KBM-7 (cell line): ENCODE results near the gene GALNT18.
A peak's percentile ranks its signal among the peaks of the same experiment; 100 is the strongest.

ENCODE experiments used
- DNase-seq: peaks from one replicate; pipeline ENCODE4 v3.0.0-alpha.2; 2015
- in situ Hi-C: fragments of 300-500 bp; cut with MboI; formaldehyde crosslinking; loops from 2 replicates; pipeline ENCODE4 v1.14.3; 2020; ENCODE audit warnings: low sequenced_read_pairs, low pct_unique_long_range_greater_than_20kb, mixed read lengths

The GALNT18 gene

DNA sequence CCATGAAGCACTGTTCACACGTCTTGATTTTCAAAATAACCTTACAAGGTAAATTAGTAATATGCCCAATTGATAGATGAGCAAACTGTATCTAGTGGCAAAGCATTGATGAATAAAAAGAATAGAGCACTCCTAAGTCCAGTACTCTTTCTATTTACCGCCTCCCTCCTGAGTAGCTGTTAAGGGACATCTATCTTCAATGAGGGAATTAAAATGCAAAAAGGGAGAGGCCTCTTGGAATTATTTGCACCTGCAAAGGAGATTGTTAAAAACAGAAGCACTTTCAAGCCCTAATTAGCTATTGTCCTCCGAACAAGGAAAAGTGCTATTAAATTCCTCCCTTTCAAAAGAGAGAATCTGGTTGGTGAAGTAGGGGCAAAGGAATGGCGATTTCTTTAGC lies 6.8 kb upstream of the GALNT18 start:
- in situ Hi-C loops: no loop called here
- no peak for DNase-seq

DNA sequence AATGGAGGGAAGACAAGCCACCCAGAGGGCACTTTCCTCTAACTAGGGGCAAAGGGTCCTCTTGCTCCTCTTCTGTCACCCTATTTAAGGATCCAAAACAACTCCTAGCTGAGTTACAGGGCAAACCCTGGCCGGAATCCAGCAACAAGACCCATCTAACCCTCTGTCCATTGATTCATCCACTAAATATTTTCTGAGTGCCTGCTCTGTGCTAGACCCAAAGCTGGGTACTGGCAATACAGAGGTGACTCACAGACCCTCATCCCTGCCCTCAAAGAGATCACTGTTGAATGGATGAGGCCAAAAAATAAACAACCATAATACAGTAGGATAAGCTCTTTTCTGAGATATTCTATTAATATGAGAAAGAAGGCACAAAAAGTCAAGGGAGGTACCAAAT lies 4.3 kb upstream of the GALNT18 start:
- in situ Hi-C loops: no loop called here
- no peak for DNase-seq

DNA sequence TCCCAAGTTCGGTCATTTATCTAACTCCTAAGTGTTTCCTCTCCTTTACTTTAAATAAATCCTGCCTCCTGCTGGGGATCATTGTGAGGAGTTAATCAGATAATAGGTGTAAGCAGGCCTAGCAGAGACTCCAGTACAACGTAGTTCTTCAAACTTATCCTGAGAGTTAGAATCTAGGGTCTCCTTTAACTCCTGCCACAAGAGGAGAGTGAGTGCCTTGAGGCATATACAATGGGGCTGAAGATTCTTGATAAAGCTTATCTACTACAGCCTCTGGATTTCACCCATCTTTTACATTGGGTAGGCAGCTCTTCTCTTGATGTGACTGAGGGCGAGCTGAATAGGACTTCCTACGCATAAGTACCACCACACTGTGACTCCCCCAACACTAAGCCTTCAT lies 3.1 kb upstream of the GALNT18 start:
- in situ Hi-C loops: no loop called here
- DNase-seq: no peak

DNA sequence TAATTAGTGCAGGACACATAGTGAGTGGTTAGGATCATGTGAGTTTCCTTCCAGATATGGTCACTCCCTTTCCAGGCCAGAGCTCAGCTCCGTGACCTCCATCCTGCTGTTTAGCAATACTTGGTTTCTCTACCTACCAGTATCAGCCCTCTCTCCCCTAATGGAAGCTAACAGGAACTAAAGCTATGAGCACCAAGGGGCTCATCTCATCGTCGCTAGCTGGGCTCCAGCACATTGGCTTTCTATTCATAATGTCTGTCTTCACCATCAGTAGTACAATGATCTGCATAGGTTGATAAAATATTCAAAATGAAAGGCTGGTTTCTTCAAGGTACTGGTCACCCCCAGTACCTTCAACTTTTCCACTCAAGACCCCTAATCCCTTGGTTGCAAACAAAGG lies 2.4 kb upstream of the GALNT18 start:
- in situ Hi-C loops: no loop called here
- no peak for DNase-seq

DNA sequence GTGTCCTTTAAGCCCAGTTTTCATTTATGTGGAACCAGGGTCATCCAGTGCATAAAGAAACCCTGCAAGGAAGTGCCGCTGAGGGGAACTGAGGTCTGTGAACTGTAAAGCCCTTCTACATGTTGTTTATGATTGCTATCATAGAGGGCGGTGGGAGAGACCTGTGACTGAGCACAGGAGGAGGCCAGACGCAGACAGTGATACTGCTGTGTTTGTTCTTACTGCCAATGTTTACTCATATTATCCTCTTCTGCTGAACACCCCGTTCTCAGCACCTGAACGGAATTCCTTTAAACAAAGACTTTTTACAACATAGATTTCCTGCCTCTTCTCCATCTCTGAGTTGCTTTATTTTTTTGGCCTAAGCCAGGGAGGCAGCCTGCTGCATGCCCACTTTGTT lies 967 bp upstream of the GALNT18 start:
- no peak for DNase-seq
- in situ Hi-C loops: no loop called here

DNA sequence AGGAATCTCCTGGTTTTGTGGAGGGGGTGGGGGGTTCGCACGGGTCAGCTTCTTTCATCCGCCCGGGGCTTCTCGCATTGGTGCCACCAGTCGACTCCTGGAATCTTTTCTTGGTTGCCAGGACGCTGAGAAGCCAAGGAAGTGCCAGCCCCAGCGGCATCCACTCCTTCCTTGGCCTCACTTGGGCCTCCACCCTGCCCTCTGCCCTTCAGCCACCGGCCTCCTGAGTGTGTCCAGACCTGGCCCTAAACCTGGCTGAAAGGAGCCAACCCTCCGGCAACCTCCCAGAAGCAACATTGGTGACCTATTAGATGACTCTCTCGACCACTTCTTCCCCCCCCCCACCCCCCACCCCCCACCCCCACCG lies 518 bp upstream of the GALNT18 start:
- in situ Hi-C loops: no loop called here
- DNase-seq: no peak

DNA sequence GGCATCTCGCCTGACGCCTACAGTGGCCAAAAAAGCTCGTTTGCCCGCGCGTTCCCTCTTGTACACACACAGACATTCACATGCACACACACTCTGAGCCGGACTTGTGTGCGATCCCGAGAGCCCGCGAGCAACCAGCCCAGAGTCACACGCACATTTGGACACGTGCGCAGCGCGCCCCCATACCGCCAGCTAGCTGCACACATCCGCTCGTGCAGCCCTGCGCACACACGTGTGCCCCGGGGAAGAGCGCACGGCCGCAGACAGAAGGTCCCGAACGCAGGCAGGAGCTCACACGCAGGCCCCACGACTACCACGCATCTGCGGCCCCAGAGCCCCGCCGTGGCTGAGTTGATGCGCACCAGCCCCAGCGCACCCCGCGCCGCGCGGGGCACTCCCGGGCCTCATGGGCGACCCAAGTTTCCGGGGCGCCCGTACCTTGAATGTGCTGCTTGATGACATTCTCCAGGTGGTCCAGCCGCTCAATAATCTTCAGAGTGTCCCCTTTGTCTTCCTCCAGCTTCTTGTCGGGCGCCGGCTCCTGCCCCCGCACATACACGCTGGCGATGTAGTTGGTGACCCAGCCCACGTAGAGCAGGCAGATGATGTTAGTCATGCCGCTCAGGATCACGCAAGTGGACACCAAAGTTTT lies 758 bp downstream of the GALNT18 start:
- DNase-seq: peak; percentile 69
- in situ Hi-C loops: no loop called here

DNA sequence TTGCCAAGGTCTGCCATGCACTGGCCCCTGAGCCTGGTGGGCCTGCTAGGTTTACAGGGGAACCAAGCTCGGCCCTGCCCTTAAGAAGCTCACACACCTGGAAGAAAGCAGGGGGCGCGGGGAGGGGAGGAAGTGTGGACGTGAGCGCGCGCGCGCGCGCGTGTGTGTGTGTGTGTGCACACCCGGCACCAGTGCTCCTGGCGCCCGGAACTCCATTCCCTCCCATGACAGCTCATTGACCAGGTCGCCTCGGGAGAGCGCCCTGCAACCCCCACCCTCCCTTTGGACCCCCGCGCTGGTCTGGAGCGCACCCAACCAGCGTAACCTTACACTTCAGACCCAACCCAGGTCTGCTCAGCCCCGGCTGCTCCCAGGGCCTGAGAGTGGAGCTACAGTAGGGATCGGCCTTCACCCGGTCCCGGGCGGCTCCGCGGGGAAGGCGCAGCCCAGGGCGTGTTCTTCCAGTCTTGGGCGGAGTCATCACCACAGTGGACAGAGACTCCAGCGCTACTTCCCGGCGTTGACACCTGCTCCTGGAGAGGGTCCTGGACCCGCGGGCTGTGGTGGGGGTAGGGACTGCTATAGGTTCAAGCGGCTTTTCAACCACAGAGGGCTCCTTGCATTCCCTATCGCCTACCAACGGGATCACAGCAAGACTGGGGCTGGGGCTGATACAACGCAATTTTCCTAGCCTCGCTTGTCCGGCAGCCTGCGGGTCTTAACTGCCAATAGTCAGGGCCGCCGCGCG lies 1.5 kb downstream of the GALNT18 start:
- DNase-seq: peak; percentile 38
- in situ Hi-C loops: no loop called here

DNA sequence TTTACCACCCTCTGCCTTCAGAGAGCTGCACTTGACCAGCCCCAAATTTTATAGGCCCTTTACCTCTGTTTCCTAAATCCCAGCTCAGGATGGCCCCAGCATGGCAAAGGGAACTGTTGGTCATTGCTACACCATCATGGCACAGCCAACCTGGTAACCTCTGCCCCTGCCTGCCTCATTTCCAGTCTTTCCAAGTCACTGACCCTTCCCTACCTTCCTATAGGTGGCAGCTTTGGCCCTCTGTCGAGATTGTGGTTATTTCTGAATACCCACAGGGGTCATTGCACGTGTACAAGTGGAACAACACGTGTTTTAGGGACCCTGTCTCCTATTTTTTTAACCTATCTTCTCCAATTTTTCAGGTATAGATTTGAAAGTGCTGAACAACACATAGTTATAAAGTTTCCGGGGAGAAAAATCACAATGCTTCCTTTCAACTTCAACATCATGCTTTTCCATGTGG lies 2.8 kb downstream of the GALNT18 start:
- in situ Hi-C loops: no loop called here
- DNase-seq: no peak

DNA sequence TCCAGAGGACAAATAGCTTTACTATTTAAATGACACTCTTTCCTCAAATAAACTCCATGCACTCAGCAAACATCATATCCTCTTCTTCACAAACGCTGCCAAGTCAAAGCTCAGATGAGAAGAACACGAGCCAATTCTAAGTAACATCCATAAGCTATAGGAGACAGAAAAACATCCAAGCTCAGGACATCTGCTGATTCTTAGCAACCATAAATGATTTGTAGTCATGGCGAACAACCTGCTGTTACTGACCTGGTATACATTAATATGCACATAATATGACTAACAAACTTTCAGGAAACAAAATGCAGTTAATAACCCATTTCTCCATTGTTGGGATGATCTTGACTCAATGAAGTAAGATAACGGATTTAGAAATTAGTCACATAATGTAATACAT lies 6.7 kb downstream of the GALNT18 start:
- in situ Hi-C loops: no loop called here
- no peak for DNase-seq

DNA sequence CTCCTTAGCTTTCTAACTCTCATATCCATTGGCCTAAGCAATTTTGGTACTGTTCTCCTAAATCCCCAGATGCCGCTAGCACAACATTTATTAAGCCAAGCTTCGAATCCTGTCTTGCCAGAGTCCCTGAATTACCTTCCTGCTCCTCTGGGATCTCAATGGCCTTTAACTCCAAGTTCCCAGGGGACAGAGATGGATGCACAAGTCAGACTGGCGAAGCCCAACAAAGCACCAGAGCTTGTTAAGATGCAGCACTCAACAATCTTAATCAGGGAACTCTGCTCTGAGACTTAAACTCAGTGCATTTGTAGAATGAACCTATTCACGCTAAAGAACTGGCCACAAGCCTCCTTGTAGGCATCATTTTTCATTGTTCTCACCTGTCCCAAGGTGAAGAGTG lies 9.4 kb downstream of the GALNT18 start:
- in situ Hi-C loops: no loop called here
- no peak for DNase-seq

DNA sequence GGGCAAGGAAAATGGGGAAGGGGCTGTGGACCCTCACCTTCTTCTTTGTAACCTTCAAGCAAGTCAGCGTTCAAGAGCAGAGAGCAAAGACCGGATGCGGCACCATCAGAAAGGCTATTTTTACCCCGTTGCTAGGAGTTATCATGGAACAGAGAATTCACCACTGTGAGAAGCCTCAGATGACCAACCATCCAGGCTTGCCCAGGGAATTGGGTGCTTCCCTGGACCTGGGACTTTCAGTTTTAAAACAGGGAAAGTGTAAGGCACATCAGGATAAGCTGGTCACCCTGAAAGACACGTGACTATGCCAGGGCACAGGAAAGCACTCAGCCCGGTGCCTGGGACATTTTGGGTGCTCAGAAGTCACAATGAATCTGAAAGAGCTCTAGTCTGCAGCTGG lies 10.4 kb downstream of the GALNT18 start:
- in situ Hi-C loops: no loop called here
- no peak for DNase-seq

DNA sequence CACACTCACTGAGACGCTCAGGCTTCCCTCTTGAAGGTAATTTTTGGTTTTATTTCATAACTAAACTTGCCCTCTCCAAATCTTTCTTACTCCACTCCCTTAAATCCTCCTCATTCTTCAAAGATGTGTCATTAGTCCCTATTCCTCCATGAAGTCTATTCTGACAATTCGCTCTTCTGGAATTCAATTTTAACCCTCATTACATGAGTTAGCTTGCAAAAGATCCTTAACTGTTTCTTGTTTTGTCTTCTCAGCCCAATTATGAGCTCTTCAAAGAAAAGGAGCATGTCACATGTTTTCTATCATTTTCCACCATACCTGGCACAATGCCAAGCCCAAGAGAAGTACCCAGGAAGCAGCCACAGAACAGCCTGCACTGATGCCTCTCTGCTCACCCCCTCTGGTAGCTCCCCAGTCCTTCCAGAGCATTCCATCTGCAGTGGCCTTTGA lies 13.0 kb downstream of the GALNT18 start:
- no peak for DNase-seq
- in situ Hi-C loops: no loop called here

DNA sequence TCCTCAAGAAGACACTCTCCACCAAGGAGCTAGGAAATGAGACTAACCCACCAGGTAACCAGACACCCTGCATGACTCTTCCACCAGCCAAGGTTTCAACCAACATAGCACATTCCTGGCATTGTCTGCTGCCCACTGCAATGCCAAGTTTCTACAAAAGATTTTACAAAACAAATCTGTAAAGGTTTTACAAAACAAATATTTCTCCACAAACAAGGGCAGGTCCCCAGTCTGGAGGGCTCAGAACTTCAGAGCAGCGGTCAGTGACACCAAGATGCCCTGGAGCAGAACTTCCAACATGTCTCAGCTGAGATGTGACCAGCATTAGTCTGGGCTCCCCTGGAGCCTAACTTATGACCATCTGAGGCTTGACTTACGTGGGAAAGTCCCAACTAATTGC lies 14.0 kb downstream of the GALNT18 start:
- in situ Hi-C loops: no loop called here
- DNase-seq: no peak

DNA sequence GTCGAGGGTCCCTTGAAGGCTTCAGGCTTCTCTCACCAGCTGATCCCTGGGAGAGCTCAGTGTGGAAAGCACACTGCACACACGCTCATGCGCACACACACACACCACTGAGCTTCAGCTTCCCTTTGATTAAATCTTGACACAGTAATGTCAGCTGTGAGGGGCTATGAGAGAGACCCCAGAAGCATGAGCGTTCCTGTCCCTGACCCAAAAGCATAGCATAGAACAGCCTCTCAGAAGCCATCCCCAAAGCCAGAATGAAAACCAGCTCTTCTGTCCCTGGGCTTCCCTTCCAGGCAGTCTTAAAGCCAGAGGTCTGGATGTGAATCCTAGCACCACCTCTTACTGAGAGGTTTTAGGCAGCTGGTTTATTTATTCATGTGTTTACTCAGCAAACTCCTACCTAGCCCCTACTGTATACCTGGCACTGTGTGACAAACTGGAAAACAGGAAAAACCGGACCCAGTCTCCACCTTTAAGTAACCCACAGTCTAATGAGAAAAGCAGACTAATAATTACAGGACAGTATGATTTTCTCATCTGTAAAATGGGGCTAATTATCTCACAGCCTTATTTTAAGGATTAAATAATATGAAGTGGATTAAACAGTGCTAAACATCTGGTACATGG lies 15.9 kb downstream of the GALNT18 start:
- no peak for DNase-seq
- in situ Hi-C loops: no loop called here

DNA sequence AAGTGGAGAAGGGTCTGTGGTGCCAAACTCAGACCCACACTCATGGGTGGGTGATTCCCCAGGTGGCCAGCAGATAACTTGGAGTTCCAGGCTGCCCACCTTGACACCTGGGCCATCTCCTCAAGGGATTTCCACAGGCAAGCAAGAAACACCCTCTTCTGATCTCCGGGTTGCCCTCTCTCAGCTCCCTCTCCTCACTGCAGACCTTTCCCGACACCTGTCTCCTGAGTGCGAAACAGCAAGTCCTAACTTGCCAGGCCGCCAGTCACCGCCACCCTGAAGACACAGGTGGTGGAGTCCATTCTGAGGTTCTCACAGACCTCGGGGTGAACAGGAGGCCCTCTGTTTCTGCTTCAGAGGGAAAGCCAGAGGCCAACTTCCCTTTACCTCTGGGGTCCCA lies 16.6 kb downstream of the GALNT18 start:
- in situ Hi-C loops: no loop called here
- DNase-seq: no peak

DNA sequence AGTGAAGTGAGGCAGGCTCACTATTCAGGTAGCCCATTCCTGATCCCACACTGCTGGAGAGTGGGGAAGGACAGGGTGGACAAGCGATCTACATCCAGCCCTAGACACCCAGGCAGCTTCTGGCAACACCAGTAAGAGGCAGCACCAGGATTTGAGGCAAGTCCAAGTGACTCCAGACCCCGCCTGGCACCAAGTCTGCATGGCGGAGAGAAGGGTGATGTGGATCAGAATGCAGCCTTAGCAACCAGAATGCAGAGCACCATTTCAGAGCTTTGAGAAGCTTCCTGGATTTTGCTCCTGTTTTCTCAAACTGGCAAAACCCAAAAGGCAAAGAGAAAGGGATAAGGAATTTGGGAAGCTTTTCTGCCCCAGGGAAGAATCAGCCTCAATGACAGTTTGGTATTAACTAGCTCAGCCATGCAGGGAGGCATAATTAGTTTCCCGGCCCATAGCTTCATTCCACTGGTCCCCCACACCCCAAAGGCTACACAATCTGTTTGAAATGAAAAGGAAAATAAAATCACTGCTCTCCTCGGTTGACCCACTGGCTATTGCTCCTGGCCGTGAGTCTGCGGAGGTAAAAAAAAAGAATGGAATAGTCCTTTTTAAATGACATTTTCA lies 17.3 kb downstream of the GALNT18 start:
- in situ Hi-C loops: no loop called here
- DNase-seq: no peak

DNA sequence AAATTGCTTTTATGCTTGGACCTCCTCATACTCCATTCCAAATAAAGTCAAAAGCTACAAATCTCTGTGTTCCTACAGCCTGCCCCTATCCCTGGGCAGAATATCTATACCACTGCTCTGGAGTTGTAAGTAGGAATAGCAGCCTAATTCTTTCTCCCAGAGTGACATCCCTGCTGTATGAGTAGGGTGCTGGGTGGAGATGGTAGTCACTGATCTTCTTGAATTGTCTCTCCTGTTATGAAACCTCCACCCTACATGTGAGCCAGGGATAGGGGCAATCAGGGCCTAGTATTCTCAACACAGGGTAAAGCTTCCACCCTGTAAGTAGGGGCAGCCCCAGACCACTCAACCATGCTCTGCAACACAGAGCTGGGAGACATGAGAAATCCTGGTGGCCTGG lies 19.8 kb downstream of the GALNT18 start:
- in situ Hi-C loops: no loop called here
- DNase-seq: no peak

DNA sequence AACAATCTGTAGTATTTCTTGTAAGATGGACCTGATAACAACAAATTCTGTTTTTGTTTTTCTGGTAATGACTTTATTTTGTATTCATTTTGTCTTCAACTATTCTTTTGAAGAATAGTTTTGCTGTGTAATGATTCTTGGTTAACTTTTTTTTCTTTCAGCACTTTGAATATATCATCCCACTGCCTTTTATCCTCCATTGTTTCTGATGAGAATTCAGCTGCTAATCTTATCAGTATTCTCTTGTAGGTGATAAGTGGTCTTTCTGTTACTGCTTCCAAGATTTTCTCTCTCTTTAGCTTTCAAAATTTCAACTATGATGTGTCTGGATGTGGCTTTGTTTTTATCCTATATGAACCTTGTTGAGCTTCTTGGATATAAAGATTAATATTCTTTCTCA lies 21.5 kb downstream of the GALNT18 start:
- DNase-seq: no peak
- in situ Hi-C loops: no loop called here

DNA sequence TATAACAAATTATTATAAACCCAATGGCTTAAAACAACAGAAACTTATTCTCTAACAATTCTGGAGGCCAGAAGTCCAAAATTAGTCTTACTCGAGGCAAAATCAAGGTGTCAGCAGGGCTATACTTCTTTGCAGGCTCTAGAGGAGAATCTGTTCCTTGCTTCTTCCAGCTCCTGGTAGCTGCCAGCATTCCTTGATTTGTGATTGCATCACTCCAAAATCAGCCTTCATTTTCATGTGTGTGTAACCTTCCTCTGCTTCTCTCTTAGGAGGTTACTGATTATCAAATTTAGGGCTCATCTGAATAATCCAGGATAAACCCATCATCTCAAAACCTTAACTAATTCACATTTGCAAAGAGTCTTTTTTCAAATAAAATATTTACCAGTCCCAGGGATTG lies 23.6 kb downstream of the GALNT18 start:
- in situ Hi-C loops: no loop called here
- no peak for DNase-seq
